ENCODE results near the gene FUT3. TPM values are rescaled to one million over a fixed set of nuclear protein-coding genes. Genes with fewer than 3 reads are reported as not detected.

FUT3 gene
- total and polyA plus RNA-seq, 2 of the 8 experiments (the other 6 are each of a cell fraction or from before 2014, with no cell fraction given), result 0.15 to 0.63 TPM

DNA sequence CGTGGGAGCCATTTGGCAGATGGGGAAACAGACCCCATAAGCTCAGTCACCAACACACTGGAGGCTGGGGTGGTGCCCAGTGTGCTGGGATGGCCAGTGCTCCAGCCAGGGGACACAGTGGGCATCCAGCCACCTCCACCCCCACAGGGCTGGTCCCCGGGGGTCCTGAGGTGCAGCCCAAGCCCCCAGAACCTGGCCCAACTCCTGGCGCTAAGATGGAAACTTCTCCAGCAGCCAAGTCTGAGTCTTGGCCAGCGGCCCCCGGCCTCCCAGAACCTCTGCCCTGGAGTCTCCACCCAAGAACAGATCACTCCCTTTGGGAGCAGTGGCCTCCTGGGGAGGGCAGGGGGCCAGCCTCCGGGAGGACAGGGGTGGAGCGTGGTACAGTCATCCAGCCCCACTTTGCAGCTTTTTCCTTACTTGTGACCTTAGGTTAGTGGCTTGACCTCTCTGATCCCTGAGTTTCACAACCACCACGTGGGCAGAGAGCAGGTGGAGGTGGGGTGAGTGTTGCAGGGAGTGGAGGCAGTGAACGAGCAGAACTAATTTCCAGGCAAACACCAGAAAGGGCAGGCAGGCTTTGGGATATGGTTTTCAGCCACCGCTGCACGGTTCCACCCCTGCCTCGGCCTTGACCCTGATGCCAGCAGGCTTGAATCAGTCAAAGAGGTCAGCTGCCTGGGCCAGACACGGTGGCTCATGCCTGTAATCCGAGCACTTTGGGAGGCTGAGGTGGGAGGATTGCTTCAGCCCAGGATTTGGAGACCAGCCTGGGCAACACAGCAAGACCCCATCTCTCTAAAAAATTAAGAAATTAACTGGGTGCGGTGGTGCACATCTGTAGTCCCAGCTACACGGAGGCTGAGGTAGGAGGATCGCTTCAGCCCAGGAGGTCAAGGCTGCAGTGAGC lies 50.6 kb downstream of the FUT3 start:
- 88% methylated on average over 15 of the region's 17 CpGs; no CpG with 5 or more reads in 1 of the 2 experiments for WGBS, 2 experiments (ENCODE audit: extremely low coverage in 1 of 2, insufficient coverage in 1 of 2, insufficient read length in 1 of 2, insufficient replicate concordance in 2 of 2, low coverage in 1 of 2, low lambda C conversion rate in 2 of 2, missing lambda C conversion rate in 1 of 2)
- TF ChIP-seq CHD1 (IDR thresholded peaks at IDR 0.05; ENCODE audit: low read depth, low read length), result no peak
- no peak for TF ChIP-seq GTF2F1 (IDR thresholded peaks at IDR 0.05; ENCODE audit: borderline replicate concordance, low read depth, low read length)
- TF ChIP-seq HDAC6 (IDR thresholded peaks at IDR 0.05; ENCODE audit: low read depth, low read length), result no peak
- no peak for TF ChIP-seq JUN (IDR thresholded peaks at IDR 0.05; ENCODE audit: low read depth, low read length)
- no peak for TF ChIP-seq SAP30 (IDR thresholded peaks at IDR 0.05; ENCODE audit: insufficient read depth, insufficient replicate concordance, low read length)
- TF ChIP-seq CEBPB (IDR thresholded peaks at IDR 0.05; ENCODE audit: low read depth, low read length), result no peak
- TF ChIP-seq POLR2AphosphoS5 (IDR thresholded peaks at IDR 0.05; ENCODE audit: low read depth, low read length), result no peak
- TF ChIP-seq RXRA (IDR thresholded peaks at IDR 0.05; ENCODE audit: insufficient read depth, low read depth, low read length), result no peak
- no peak for TF ChIP-seq CBX5 (IDR thresholded peaks at IDR 0.05; ENCODE audit: low read depth, low read length)
- no peak for TF ChIP-seq KDM5A (IDR thresholded peaks at IDR 0.05; ENCODE audit: low read length)
- TF ChIP-seq TAF7 (optimal IDR thresholded peaks at IDR 0.05; ENCODE audit: borderline replicate concordance, low read depth, low read length), result no peak
- no peak for TF ChIP-seq SP2 (IDR thresholded peaks at IDR 0.05; ENCODE audit: low read length)
- TF ChIP-seq CHD2 (IDR thresholded peaks at IDR 0.05; ENCODE audit: low read length), result no peak

More for the DNA sequence above, 50.6 kb downstream of the FUT3 start:
- FAIRE-seq (no peak), DNase-seq (ENCODE audit: low read depth in 1 of 2, low spot score in 2 of 2) (no peak)
- Histone ChIP-seq H3K4ac (replicated peaks; ENCODE audit: insufficient read length, low read depth, low read length) (no peak overlapping the region), H4K20me1 (replicated peaks in 1 of 2; ENCODE audit: control insufficient read depth in 1 of 2, insufficient read depth in 2 of 2, low read length in 2 of 2) (peaks cover 0 to 3% of the 10 kb centered on the region in 2 experiments), H3K18ac (ENCODE audit: extremely low read depth, low read length) (no peak overlapping the region; the same call in 1 of the 2 replicates), H3K9ac (replicated peaks in 1 of 4; ENCODE audit: extremely low read depth in 1 of 4, low read depth in 3 of 4, low read length in 3 of 4) (no peak overlapping the region), H2BK20ac (ENCODE audit: low read length) (no peak overlapping the region), H3K36me3 (ENCODE audit: control insufficient read depth in 2 of 4, insufficient read depth in 4 of 4, low read length in 3 of 4) (no peaks in the 10 kb centered on the region), H3K9me3 (ENCODE audit: insufficient read depth in 2 of 2, low read depth in 1 of 2, low read length in 1 of 2) (no peaks in the 10 kb centered on the region), H4K91ac (replicated peaks; ENCODE audit: insufficient read length, low read length) (no peak overlapping the region), H3K23ac (ENCODE audit: insufficient read length) (no peak overlapping the region), H4K5ac (ENCODE audit: insufficient read length, low read depth, low read length) (no peak overlapping the region), H3K79me2 (ENCODE audit: control insufficient read depth in 1 of 2, insufficient read depth in 2 of 2, low read length in 2 of 2) (no peaks in the 10 kb centered on the region), H3K23me2 (ENCODE audit: low read depth, low read length) (peaks cover 6% of the 10 kb centered on the region), H2BK12ac (ENCODE audit: low read depth, low read length) (no peak overlapping the region), H2AK5ac (ENCODE audit: low read depth, low read length) (no peak overlapping the region), H3K56ac (replicated peaks; ENCODE audit: insufficient read length, low read depth, low read length) (no peak overlapping the region), H3K14ac (ENCODE audit: insufficient read length) (no peak overlapping the region), H2AFZ (ENCODE audit: low read length) (no peak overlapping the region), H3K4me3 (ENCODE audit: extremely low read depth in 1 of 4, insufficient read depth in 2 of 4, low read depth in 3 of 4, low read length in 4 of 4) (no peak overlapping the region), H4K8ac (ENCODE audit: extremely low read depth, insufficient read depth, low read length) (no peak overlapping the region), H3K4me2 (ENCODE audit: insufficient read depth in 1 of 2, low read depth in 2 of 2, low read length in 2 of 2) (no peak overlapping the region), H3K27me3 (replicated peaks in 1 of 4; ENCODE audit: control insufficient read depth in 3 of 4, extremely low read depth in 1 of 4, insufficient read depth in 3 of 4, low read length in 3 of 4) (peaks cover 2 to 16% (median 8%) of the 10 kb centered on the region in 4 experiments; a peak in 6 of 7 replicates), H2BK120ac (replicated peaks; ENCODE audit: low read depth, low read length) (no peak overlapping the region), H3K79me1 (ENCODE audit: low read depth, low read length) (no peaks in the 10 kb centered on the region), H2BK5ac (ENCODE audit: low read depth, low read length) (no peak overlapping the region), H2BK15ac (ENCODE audit: low read length) (no peak overlapping the region), H3K27ac (ENCODE audit: low read depth, low read length) (no peak overlapping the region), H3K4me1 (replicated peaks in 1 of 4; ENCODE audit: control insufficient read depth in 3 of 4, insufficient read depth in 4 of 4, low read length in 3 of 4) (peaks cover 0 to 13% (median 7%) of the 10 kb centered on the region in 4 experiments; a peak in 5 of 7 replicates)
- ChIA-PET POLR2A (ENCODE audit: partially characterized antibody) (interaction anchor here (1.0 to 3.0 kb wide), 5 partner anchors 9 to 109 kb away, joined by 3 to 12 read pairs (median 5); partner anchors contain the start of gene DUS3L), CTCF (ENCODE audit: partially characterized antibody) (interaction anchor here (0.9 to 1.6 kb wide), 3 partner anchors 90 to 218 kb away, joined by 3 to 6 read pairs (median 5); partner anchors contain the start of gene RPL36)

All from H1 (cell line).